HEK293 (cell line): ENCODE measurements around the gene SLC22A4.

Experiments used
- BCL11A ChIP-seq: fragments of 450-650 bp; formaldehyde crosslinking; IDR thresholded peaks from 2 replicates; pipeline ENCODE4 v1.5.1; 2016; ENCODE audit warnings: low read depth, missing biosample characterization, missing genetic modification characterization
- FEZF1 ChIP-seq: fragments of 450-650 bp; formaldehyde crosslinking; IDR thresholded peaks from 2 replicates; pipeline ENCODE4 v1.5.1; 2016; ENCODE audit warnings: missing biosample characterization, missing genetic modification characterization
- MZF1 ChIP-seq: fragments of 450-650 bp; formaldehyde crosslinking; IDR thresholded peaks from 2 replicates; pipeline ENCODE4 v1.5.1; 2017; ENCODE audit warnings: missing biosample characterization, missing genetic modification characterization, borderline replicate concordance
- REPIN1 ChIP-seq: fragments of 450-650 bp; formaldehyde crosslinking; IDR thresholded peaks from 2 replicates; pipeline ENCODE4 v1.5.1; 2017; ENCODE audit warnings: missing biosample characterization, missing genetic modification characterization, low read depth
- ZBTB21 ChIP-seq: fragments of 450-650 bp; formaldehyde crosslinking; IDR thresholded peaks from 2 replicates; pipeline ENCODE4 v1.5.1; 2017; ENCODE audit warnings: missing biosample characterization, missing genetic modification characterization
- ZBTB7A ChIP-seq: fragments of 450-650 bp; formaldehyde crosslinking; IDR thresholded peaks from 2 replicates; pipeline ENCODE4 v1.5.1; 2016; ENCODE audit warnings: low read depth, missing biosample characterization, missing genetic modification characterization
- ZNF544 ChIP-seq: fragments of 450-650 bp; formaldehyde crosslinking; IDR thresholded peaks from 2 replicates; pipeline ENCODE4 v1.5.0; 2017; ENCODE audit warnings: missing biosample characterization, missing genetic modification characterization
- ZXDB ChIP-seq: fragments of 450-650 bp; formaldehyde crosslinking; IDR thresholded peaks from 2 replicates; pipeline ENCODE4 v1.5.1; 2016; ENCODE audit warnings: missing biosample characterization, missing genetic modification characterization
- TF ChIP-seq, protein P1 (sequence below): fragments of 450-650 bp; formaldehyde crosslinking; IDR thresholded peaks from 2 replicates; pipeline ENCODE4 v1.5.1; 2016; ENCODE audit warnings: missing biosample characterization, missing genetic modification characterization

DNA sequence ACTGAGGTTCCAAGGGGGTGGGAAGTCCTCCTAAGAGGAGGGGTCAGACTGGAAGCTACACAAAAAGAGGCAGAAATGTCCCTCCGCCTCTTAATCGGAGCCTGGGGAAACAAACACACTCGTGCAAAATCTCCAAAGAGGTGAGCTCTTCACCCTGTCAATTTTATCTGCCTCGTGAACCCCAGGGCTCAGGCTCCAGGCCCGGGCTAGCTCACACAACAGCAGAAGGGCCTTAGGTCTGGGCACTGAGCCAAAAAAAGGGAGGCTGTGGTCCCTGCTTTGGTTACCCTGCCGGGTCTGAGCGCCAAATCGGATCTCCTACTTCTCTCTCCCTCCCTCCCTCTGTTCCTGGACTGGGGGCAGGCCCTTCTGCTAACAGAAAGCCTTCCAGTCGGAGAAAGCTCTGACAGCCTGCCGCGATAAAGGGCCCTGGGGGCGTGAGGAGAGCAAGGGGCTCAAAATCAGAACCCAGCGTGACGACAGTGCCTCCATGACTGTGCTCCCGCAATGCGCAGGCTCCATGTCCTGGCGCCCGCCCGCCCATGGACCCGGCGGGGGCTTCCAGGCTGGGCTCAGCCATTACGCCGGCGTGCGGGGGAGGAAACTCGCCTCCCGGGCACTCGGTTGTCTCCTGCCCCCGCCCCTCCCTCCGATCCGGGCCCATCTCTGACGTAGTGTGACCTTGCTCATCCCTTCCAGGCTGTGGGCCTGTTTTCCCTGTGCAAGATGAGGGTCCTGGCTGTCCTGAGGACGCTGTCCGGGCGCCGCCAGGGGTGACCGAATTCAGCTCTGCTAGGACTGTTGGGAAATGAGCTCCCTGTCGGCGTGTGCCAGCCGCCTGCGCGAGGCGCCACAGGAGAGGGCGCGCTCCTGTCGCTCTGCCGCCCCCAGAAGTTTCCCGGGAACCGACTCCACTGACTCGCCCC lies 865 bp upstream of the SLC22A4 start:
- TF ChIP-seq ZBTB7A (tag by site-specific recombination) (peak; percentile 33; the same call in 1 of the 2 replicates), ZNF544 (no peak; the same call in 1 of the 2 replicates), ZXDB (tag by site-specific recombination) (peak; percentile 77), BCL11A (tag by site-specific recombination) (peak; percentile 8; the same call in 1 of the 2 replicates), FEZF1 (no peak), REPIN1 (tag by site-specific recombination) (peak; percentile 59; the same call in 1 of the 2 replicates), ZBTB21 (tag by site-specific recombination) (peak; percentile 89), MZF1 (tag by site-specific recombination) (no peak)
- TF ChIP-seq, protein P1, sequence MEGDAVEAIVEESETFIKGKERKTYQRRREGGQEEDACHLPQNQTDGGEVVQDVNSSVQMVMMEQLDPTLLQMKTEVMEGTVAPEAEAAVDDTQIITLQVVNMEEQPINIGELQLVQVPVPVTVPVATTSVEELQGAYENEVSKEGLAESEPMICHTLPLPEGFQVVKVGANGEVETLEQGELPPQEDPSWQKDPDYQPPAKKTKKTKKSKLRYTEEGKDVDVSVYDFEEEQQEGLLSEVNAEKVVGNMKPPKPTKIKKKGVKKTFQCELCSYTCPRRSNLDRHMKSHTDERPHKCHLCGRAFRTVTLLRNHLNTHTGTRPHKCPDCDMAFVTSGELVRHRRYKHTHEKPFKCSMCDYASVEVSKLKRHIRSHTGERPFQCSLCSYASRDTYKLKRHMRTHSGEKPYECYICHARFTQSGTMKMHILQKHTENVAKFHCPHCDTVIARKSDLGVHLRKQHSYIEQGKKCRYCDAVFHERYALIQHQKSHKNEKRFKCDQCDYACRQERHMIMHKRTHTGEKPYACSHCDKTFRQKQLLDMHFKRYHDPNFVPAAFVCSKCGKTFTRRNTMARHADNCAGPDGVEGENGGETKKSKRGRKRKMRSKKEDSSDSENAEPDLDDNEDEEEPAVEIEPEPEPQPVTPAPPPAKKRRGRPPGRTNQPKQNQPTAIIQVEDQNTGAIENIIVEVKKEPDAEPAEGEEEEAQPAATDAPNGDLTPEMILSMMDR = peak; percentile 91
